Mononuclear cell (primary cell): Measurements from ENCODE around the gene EPB41L5. TPM values are rescaled to one million over a fixed set of nuclear protein-coding genes. Genes with fewer than 3 reads are reported as not detected.

Experiments
- H3K27me3 ChIP-seq: 2 replicates; pipeline ENCODE4 v1.6.0; 2011; ENCODE audit warnings: low read length, control low read depth; ENCODE audit not compliant: insufficient read depth
- H3K4me1 ChIP-seq: 2 replicates; pipeline ENCODE4 v1.5.1; 2011; ENCODE audit warnings: mild to moderate bottlenecking, low read length, control low read depth; ENCODE audit not compliant: insufficient read depth
- H3K4me3 ChIP-seq: 2 replicates; pipeline ENCODE4 v1.5.1; 2011; ENCODE audit warnings: mild to moderate bottlenecking, low read length, moderate library complexity
- H3K9me3 ChIP-seq: 2 replicates; pipeline ENCODE4 v1.5.1; 2011; ENCODE audit warnings: low read depth, mild to moderate bottlenecking, control low read depth, low read length
- total RNA-seq: library from RNA; depleted of rRNA; stranded (reverse); fragments of >200 nt; gene quantifications from one replicate; pipeline ENCODE4 v1.2.3, GENCODE V29; 2012

EPB41L5 gene
- total RNA-seq, 1 donor, result 7.1 TPM

- peaks cover 38% of the 10 kb centered on the region for H3K4me1 ChIP-seq
- H3K4me3 ChIP-seq, result no peak overlapping the region
- H3K9me3 ChIP-seq, result no peaks in the 10 kb centered on the region
- H3K27me3 ChIP-seq, result no peaks in the 10 kb centered on the region
These were observed 212.1 kb downstream of the EPB41L5 start for GRCh38 chr2:120224735-120225548.

GRCh38 chr2:120225549-120226065, 212.7 kb downstream of the EPB41L5 start:
- Histone ChIP-seq H3K4me1 (peaks cover 38% of the 10 kb centered on the region), H3K4me3 (no peak overlapping the region), H3K9me3 (no peaks in the 10 kb centered on the region), H3K27me3 (no peaks in the 10 kb centered on the region)

GRCh38 chr2:120226316-120226715, 213.4 kb downstream of the EPB41L5 start:
- Histone ChIP-seq H3K4me1 (peaks cover 44% of the 10 kb centered on the region), H3K27me3 (no peaks in the 10 kb centered on the region), H3K9me3 (no peaks in the 10 kb centered on the region), H3K4me3 (no peak overlapping the region)

- H3K4me3 ChIP-seq, result no peak overlapping the region
- H3K4me1 ChIP-seq, result peaks cover 43% of the 10 kb centered on the region
- H3K9me3 ChIP-seq, result no peaks in the 10 kb centered on the region
- no peaks in the 10 kb centered on the region for H3K27me3 ChIP-seq
These were observed 214.5 kb downstream of the EPB41L5 start for GRCh38 chr2:120227111-120227991.

- Histone ChIP-seq H3K9me3 (no peaks in the 10 kb centered on the region), H3K4me3 (no peak overlapping the region), H3K27me3 (no peaks in the 10 kb centered on the region), H3K4me1 (peaks cover 47% of the 10 kb centered on the region)
These were observed 215.6 kb downstream of the EPB41L5 start for GRCh38 chr2:120228503-120228902.

Other genes with a start within 250 kb of the EPB41L5 start
- 17.5 TPM for gene TMEM185B, start 210.3 kb downstream of the EPB41L5 start, total RNA-seq
- 22.1 TPM for gene RALB, start 239.8 kb downstream of the EPB41L5 start, total RNA-seq